ENCODE data around the gene CSRP3.
"Not testable (repeated sequence)": the region's sequence is repeated elsewhere in the genome, so short reads cannot be mapped to it uniquely, and the experiment has no call there.

CSRP3 gene

GRCh38 chr11:19185036-19185435, 16.7 kb downstream of the CSRP3 start:
- no peak for DNase-seq

DNA sequence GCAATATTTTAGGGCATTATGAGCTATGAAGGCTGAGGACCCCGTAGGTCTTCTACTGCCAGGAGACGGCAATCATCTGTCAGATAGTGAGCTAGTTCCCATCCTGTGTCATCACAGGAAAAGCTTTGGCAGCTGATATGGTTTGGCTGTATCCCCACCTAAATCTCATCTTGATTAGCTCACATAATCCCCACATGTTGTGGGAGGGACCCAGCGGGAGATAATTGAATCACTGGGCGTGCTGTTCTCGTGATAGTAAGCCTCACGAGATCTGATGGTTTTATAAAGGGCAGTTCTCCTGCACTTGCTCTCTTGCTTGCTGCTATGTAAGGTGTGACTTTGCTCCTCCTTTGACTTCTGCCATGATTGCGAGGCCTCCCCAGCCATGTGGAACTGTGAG, 18.1 kb downstream of the CSRP3 start:
- DNase-seq = no peak

GRCh38 chr11:19181531-19182261, 20.1 kb downstream of the CSRP3 start:
- no peak for DNase-seq

DNA sequence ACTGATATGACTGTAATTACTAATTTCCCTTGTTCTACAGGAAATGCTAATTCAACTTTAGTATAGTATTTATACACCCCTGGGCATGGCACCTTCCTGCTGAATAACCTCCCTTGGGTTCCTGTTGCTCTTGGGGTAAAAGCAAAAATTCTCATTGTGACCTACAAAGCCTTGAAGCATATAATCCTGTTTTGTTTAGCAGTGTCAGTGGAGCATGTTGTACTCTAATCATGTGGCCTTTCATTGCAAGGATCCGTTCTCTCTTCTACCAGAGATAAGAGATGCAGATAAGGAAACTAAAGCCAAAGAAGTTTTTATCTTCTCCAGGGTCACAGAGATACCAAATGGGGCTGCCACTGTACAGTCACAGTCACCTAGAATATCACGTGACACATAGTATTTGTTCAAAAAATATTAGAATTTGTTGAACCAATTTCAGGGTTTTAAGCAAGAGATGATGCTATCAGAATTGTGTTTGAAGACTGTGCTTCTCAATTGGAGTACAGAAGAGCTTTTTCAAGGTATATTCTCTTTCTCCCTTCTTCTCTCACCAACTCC, 25.1 kb downstream of the CSRP3 start:
- DNase-seq = no peak

DNA sequence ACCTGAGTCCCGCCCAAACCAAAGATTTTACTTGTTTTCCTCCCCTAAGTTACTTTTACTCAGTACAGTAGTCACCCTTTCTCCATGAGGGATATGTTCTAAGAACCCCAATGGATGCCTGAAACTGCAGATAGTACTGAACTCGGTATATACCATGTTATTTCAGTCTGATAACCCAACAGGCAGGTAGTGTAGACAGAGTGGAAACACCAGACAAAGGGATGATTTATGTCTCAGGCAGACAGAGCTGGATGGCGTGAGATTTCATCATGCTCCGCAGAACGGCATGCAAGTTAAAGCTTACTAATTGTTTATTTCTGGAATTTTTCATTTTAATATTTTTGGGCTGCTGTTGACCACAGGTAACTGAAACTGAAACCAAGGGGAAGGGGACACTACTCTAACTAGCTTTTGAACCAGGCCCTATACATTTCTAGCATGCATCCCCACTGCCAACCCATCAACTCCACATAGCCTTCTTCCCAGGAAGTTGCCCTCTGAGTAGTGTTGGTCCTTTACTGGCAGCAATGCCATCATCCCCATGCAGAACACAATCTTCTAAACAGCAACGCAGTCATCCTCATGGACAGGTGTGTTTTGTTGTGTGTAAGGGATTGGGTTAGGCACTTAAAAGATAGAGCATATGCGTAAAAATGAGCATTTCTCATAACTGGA, 27.7 kb downstream of the CSRP3 start:
- DNase-seq = no peak

DNA sequence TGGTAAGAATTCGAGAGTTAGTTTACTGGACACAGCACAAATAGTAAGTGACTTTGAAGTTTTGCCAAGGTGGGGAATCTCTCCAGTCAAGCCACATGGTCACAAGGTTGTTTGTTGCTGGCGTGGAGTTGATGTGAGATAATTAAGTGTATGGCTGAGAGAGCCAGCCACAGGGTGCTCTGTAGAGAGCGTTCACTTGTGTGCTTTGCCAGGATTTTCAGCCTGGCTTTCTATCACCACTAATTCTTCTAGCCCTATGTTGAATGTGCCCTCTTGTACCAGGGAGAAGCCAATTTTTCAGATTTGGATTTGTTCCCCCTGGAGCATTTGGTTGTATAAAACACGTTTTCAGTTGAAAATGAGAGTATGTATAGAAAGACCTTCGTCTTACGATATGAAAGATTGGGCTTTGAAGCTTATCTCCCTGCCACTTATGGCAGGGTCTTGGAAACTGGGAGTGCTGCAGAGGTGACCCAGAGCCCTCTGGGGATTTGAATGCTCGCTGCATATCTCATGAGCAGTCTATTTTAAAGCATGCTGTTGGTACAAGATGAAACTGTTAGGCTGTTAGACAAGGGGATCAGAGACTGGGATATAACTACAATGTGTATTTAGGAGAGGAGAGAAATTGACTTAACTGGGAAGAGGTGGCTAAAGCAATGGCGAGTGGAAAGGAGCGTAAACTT, 28.6 kb downstream of the CSRP3 start:
- DNase-seq = no peak

DNA sequence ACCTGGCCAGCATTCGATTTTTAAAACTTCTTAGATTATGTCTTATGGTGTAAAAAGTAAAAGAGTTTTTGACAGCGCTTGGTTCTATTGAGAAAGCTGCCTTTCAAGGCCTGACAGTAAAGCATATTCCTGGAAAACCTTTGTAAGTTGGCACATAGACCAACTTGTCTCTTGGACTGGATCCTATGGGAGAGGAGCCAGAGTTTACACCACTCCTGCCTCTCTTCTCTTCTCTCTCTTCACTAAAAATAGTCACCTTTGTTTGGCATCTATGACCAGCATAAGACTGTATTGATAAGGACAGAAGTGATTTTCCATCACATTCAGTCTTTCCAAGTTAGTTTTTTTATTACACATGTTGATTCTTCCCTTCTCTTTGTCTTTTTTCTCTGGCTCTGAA, 33.7 kb downstream of the CSRP3 start:
- DNase-seq = no peak

DNA sequence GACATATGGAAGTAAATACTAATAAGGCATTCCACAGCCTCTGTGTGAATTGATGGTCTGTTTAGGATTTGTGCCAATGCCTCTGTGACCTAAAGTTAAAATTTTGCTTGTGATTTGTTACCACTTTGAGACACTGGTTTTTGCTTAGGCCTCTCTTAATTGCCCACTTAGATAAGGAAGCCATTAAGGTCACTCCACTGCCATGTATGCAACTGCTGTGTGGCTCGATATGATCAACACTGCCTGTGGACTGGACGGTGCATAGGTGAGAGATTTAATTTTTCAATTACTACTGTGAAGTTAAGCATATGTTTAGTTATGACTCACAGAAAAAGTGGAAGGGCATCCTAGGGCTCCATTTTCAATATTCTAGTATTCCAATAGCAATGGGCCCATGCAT, 36.9 kb downstream of the CSRP3 start:
- DNase-seq = no peak

DNA sequence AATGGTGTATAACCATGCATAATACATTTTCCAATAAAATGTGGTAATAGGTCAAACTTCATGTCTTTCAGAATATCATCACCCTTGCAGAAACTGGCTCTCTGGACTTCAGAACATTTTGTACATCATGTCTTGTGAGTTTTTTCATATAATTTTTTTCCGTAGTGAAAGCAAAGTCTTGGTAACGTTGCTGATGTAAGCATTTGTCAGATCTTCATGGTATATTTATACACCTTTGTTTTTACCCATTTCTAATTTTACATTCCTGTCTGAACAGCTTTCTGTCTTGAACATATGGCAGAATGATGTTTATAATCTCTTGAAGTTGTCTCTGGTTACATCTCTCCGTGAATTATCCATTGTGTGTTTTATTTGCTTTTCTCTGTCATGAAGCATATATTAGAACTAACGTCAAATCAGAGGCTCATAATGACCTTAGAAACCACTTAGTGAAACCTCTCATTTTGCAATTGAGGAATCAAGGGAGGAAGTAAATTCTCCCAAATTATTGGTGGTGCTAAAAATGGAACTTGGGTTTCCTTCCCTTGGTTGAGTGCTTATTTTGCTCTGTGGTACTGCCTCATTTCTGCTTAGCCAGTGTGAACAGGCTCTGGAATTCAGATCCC, 37.4 kb downstream of the CSRP3 start:
- no peak for DNase-seq

DNA sequence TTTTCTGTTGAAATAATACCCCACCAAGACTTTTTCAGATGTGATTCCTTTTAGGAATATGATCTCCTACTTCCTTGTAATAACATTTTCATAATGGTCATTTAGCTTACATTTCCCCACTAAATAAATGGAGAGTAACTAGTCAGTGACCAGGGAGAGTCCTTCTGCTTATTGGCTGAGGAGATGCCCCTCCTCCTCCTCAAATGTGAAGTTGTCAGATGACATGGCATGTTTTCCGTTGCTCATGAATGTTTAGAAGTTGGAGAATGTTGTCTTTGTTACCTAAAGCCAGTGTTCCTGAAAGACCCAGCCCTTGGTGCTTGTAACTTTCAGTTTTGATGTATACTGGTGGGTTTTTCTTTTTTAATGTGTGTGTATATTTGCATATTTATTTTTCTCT, 38.2 kb downstream of the CSRP3 start:
- no peak for DNase-seq

DNA sequence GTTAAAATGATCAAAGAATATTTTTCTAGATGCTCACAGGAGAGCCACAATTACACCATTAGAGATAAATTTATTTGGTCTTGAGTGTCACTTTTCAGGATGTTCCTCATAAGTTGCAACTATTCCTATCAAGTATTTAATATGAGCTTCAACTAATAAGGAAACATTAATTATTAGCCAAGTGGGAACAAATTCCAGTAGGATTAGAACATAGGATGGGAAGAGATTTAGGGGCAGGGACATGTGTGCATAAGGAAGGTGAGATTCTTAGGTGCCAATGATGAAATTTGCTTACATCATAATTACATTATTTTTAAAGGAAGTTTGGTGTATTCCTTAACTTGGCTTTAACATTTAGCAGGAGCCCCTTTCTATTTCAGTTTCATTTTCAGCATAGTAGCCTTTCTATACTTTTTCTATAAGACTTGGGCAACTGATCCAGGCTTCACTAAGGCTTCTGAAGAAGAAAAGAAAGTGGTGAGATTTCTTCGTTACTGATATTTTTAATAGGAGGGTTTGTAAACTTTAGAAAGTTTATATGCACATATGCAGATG, 38.8 kb downstream of the CSRP3 start:
- DNase-seq = no peak

- no peak for DNase-seq
Observed at GRCh38 chr11:19161651-19162050, 40.1 kb downstream of the CSRP3 start.

DNA sequence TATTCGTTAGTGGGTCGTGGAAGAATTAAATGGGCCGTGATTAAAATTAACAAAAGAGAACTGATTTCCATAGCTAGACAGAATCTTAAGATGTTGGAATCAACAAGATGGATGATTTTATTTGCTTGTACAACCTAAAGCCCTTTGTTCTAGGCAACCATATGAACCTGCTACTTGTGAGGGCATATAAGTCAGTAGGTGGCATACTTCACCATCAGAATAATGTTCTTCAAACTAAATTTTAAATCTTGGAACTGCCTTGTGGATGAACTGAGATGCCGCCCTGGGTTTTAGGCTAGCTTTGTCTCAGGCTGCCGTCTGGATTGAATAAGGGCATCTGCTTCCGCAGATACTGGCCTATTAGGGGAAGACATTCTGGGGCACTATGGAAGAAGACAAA, 40.9 kb downstream of the CSRP3 start:
- no peak for DNase-seq

DNA sequence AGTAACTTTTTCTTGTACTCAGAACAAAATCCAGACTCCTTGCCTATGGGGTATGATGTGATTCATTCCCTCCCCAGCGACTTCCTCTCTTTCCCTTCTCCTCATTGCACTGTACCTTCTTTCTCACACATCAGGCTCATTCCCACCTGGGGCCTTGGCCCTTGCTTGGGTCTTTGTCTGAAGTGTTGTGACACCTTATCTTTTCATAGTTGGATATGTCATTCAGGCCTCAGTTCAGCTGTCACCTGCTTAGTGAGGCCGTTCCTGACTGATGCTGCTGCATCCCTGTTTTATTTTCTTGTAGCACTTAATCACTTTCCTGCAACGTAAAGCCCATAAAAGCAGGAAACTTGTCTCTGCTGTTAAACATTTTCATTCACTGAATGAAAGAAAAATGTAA, 44.9 kb downstream of the CSRP3 start:
- no peak for DNase-seq

DNA sequence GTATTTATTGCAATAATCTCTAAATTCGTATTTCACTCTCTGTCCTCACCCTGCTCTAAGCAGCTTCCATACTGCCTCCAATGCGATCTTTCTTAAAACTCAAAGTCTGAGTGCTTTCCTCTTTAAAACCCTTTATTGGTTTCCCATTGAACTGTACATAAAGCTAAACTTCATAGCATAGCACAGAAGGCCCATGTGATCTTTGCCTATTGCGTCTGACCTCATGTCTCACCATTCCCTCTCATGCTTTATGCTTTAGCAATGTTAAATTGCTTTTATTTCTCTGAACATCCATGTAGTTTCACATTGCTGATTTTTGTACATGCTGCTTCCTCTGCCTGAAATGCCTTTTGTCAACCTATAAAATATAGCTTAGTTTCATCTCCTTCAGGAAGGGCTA, 56.5 kb downstream of the CSRP3 start:
- DNase-seq = no peak

- DNase-seq = not testable (repeated sequence)
Observed at GRCh38 chr11:19136884-19137283, 64.9 kb downstream of the CSRP3 start.

- DNase-seq = no peak
Observed at GRCh38 chr11:19134004-19134403, 67.8 kb downstream of the CSRP3 start.

Measured in activated CD4-positive, CD25-positive, alpha-beta regulatory T cell treated with anti-CD3 and anti-CD28 coated beads, Interleukin-2, amount 50 U/mL, for 72 hours (primary cell).